Left ventricle myocardium inferior (tissue), 1 donor: ENCODE results near the gene BNIP3. TPM values are rescaled to one million over a fixed set of nuclear protein-coding genes. Genes with fewer than 3 reads are reported as not detected.
A peak's percentile ranks its signal among the peaks of the same experiment; 100 is the strongest.

Source experiments
- DNase-seq: peaks from one replicate; pipeline ENCODE4 v3.0.0-alpha.2; 2020
- H3K27ac ChIP-seq: fragments of 200-600 bp; replicated peaks from 2 replicates; pipeline ENCODE4 v1.8.0; 2021
- H3K27me3 ChIP-seq: fragments of 200-600 bp; 2 replicates; pipeline ENCODE4 v1.8.0; 2021; ENCODE audit warnings: low read depth
- H3K36me3 ChIP-seq: fragments of 200-600 bp; 2 replicates; pipeline ENCODE4 v1.8.0; 2021
- H3K4me1 ChIP-seq: fragments of 200-600 bp; 2 replicates; pipeline ENCODE4 v1.8.0; 2021
- H3K4me3 ChIP-seq: fragments of 200-600 bp; 2 replicates; pipeline ENCODE4 v1.8.0; 2021; ENCODE audit warnings: mild to moderate bottlenecking, moderate library complexity
- H3K9me3 ChIP-seq: fragments of 200-600 bp; replicated peaks from 2 replicates; pipeline ENCODE4 v1.8.0; 2021
- intact Hi-C: fragments of 100-400 bp; cut with micrococcal nuclease; formaldehyde crosslinking; loops from one replicate; pipeline ENCODE4 v1.11.0; 2022
- long read RNA-seq: library from polyadenylated mRNA; unstranded; transcript quantifications from one replicate; pipeline ENCODE4 v2.0.0, GENCODE V29; 2021
- total RNA-seq: library from RNA; stranded (reverse); fragmentation: NEBNext Ultra II Directional; extraction: Animal tissue kit (Norgen Biotek cat#: 25700); gene quantifications from one replicate; pipeline ENCODE4 v1.2.1, GENCODE V29; 2021
- TF ChIP-seq, protein P1 (sequence below): fragments of 200-600 bp; IDR thresholded peaks from 2 replicates; pipeline ENCODE4 v1.8.0; 2021; ENCODE audit warnings: antibody characterized with exemption, mild to moderate bottlenecking, borderline replicate concordance
- donor health status: DM: no; HTN: yes; CAD: no; lungs with severe emphysema.

Gene BNIP3
- total RNA-seq, result 161 TPM
- long read RNA-seq, transcript BNIP3-201 (6 exons, 2,861 nt), result major isoform, 662 of 727 reads
- long read RNA-seq, partial matches to known transcripts, result 57 of 727 reads
- long read RNA-seq, other reads (novel, unspliced or antisense), result 6 of 727 reads

DNA sequence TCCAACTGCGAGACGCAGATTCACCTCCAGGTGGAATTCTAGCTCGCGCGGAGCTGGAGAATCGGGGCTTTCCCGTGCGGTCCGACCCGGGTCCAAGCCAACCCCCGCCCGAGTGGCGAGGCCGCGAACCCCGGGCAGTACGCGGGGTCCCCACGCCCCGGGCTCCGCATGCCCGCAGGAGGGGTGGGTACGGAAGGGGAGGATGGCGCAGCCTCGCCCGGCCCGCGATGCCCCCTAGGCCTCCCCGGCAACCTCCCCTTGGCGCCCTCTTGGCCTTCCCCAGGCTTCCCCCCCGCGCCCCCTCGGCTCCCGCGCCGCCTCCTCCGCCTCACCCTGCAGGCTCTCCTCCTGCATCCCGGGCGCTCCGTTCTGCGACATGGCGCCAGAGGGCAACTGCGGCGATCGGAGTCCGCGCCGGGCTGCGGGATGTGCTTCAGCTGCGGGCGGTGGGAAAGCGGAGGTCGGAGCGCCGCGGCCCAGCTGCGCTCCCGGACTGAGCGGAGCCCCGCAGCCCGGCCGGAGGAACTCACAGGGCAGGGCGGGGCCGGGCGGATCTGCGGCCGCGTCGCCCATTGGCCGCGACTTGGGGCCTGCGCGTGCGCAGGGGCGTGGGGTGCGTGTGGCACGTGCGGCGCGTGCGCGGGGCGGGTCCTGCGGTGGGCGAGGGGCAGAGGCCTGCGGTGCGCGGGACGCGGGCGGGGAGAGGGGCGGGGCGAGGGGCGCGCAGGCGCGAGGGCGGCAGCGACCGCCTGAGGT is at the start of gene BNIP3:
TSS of gene BNIP3 (minus strand) at position 495 of the 756 bp plus-strand sequence. CDS start at position 378, 117 bp downstream.
- Histone ChIP-seq H3K36me3 (no peaks in the 10 kb centered on the region), H3K4me1 (peaks cover 57% of the 10 kb centered on the region), H3K27me3 (no peaks in the 10 kb centered on the region), H3K27ac (peak within 1 kb of the TSS; percentile 87), H3K4me3 (peak within 1 kb of the TSS; percentile 99), H3K9me3 (no peaks in the 10 kb centered on the region)
- intact Hi-C loops, result no loop called here
- TF ChIP-seq, protein P1, sequence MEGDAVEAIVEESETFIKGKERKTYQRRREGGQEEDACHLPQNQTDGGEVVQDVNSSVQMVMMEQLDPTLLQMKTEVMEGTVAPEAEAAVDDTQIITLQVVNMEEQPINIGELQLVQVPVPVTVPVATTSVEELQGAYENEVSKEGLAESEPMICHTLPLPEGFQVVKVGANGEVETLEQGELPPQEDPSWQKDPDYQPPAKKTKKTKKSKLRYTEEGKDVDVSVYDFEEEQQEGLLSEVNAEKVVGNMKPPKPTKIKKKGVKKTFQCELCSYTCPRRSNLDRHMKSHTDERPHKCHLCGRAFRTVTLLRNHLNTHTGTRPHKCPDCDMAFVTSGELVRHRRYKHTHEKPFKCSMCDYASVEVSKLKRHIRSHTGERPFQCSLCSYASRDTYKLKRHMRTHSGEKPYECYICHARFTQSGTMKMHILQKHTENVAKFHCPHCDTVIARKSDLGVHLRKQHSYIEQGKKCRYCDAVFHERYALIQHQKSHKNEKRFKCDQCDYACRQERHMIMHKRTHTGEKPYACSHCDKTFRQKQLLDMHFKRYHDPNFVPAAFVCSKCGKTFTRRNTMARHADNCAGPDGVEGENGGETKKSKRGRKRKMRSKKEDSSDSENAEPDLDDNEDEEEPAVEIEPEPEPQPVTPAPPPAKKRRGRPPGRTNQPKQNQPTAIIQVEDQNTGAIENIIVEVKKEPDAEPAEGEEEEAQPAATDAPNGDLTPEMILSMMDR, result no peak
- DNase-seq, result peak; percentile 96

GRCh38 chr10:132030898-132031463 is 49.3 kb upstream of the BNIP3 start:
- no peak for DNase-seq
- TF ChIP-seq, protein P1, result no peak
- peaks cover 90% of the 10 kb centered on the region for H3K27me3 ChIP-seq
- H3K9me3 ChIP-seq, result no peaks in the 10 kb centered on the region
- H3K4me1 ChIP-seq, result peaks cover 4% of the 10 kb centered on the region
- no peak overlapping the region for H3K4me3 ChIP-seq
- intact Hi-C loops, result no loop called here
- H3K27ac ChIP-seq, result no peak overlapping the region
- H3K36me3 ChIP-seq, result no peaks in the 10 kb centered on the region

- no peak overlapping the region for H3K4me3 ChIP-seq
- H3K27me3 ChIP-seq, result peaks cover 97% of the 10 kb centered on the region
- H3K4me1 ChIP-seq, result peaks cover 2% of the 10 kb centered on the region
- TF ChIP-seq, protein P1, result no peak
- no peaks in the 10 kb centered on the region for H3K9me3 ChIP-seq
- intact Hi-C loops, result no loop called here
- H3K27ac ChIP-seq, result no peak overlapping the region
- DNase-seq, result no peak
- H3K36me3 ChIP-seq, result no peaks in the 10 kb centered on the region
Measured at GRCh38 chr10:132028706-132029105, 47.0 kb upstream of the BNIP3 start.

- no peak overlapping the region for H3K27ac ChIP-seq
- TF ChIP-seq, protein P1, result no peak
- DNase-seq, result no peak
- no peaks in the 10 kb centered on the region for H3K9me3 ChIP-seq
- H3K36me3 ChIP-seq, result no peaks in the 10 kb centered on the region
- no peak overlapping the region for H3K4me3 ChIP-seq
- intact Hi-C loops, result no loop called here
- peaks cover 13% of the 10 kb centered on the region for H3K4me1 ChIP-seq
- H3K27me3 ChIP-seq, result peaks cover 89% of the 10 kb centered on the region
Measured at GRCh38 chr10:132027423-132027983, 45.8 kb upstream of the BNIP3 start.

GRCh38 chr10:132023092-132023811 is 41.5 kb upstream of the BNIP3 start:
- peak; percentile 82 for DNase-seq
- intact Hi-C loops, result loop anchor here (5.0 kb wide), 1 partner anchor 136 kb away; no protein-coding TSS in a partner anchor
- Histone ChIP-seq H3K9me3 (no peaks in the 10 kb centered on the region), H3K4me1 (peaks cover 13% of the 10 kb centered on the region), H3K4me3 (peak overlapping the region; percentile 59), H3K27ac (no peak overlapping the region), H3K36me3 (no peaks in the 10 kb centered on the region), H3K27me3 (peaks cover 52% of the 10 kb centered on the region)
- TF ChIP-seq, protein P1, result peak; percentile 93
